GM18511 (cell line): ENCODE data around the gene PUSL1.

Experiments used
- ATAC-seq: cut with Tn5 transposase; IDR thresholded peaks from one replicate; pipeline ENCODE4 v1.9.1; 2021; ENCODE audit warnings: mild to moderate bottlenecking, moderate library complexity; ENCODE audit not compliant: unreplicated experiment

The PUSL1 gene

DNA sequence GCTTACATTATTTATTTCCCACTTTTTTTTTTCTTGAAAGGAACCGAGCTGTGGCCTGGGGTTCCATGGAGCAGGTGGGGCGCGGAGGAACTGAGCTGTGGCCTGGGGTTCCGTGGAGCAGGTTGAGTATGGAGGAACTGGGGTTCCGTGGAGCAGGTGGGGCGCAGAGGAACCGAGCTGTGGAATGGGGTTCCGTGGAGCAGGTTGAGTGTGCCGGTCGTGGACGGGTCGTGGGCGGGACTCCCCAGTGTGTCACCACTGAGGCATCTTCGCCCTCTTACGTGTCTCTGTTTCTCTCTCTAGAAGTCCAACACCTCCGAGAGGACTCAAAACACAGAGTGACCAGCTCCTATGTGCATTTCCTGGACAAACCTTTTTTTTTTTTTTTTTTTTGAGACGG is 29.4 kb upstream of the PUSL1 start:
- no peak for ATAC-seq

DNA sequence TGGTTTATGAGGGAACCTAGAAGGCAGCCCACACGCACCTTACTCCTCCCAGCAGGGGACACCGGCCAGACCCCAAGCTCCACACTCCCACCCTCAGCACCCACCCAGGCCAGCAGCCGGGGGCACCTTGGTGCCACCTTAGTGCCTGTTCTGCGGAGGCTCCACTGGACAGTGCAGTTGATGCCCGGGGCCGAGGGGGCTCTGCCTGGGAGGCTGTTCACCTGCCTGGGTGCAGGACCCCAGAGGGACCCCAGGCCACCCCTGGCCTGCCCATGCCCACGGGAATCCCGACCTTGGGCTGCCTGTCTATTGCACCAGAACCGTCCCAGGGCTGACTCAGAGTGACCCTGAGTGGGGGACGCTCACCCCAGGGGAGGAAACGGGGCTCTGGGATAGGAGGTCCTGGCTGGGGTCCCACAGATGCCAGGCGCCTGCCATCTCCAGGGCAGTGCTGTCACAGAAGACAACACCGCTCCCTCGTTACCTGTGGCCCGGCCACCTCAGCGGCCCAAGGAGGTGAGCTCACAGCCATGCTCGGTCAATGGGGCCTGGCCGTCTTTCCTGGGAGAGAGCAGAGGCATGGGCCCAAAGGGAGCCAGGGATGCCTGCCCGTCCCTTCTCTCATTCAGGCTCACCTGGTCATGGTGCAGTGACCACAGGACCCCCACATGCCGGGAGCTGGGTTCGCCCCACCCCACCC is 27.5 kb upstream of the PUSL1 start:
- ATAC-seq = no peak

DNA sequence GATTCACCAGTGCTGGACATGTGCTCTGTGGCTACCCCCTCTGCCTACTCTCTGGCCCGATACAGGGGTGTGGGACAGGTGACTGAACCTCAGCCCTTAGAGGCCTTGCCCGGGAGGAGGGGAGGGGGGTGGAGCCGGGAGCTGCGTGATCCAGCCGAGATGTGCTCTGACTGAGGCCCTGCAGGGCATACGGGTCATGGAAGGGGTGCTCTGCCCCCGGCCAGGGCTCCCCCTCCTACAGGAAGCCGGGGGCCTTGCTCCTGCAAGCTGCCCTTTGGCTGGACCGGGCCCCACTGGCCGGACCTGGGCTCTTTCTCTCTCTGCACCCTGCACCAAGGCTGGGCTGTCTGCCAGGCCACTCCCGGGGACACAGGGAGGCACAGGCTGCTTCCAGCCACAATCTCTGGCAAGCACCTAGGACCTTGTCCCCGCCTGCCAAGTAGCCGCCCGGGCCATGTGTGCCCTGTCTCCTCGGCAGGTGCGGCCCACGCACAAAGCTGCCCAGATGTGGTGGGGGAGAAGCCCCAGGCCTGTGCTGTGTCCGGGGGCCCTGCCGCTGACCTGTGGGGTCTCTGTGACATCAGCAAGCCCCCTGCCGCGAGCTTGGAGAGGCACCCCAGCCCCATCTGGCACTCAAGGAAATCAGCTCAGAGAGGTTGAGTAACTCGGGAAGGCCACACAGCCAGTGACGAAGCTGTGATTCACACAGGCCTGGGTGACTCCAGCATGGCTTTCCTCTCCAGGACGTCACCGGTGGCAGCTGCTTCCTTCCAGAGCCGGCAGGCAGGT is 26.7 kb upstream of the PUSL1 start:
- no peak for ATAC-seq

DNA sequence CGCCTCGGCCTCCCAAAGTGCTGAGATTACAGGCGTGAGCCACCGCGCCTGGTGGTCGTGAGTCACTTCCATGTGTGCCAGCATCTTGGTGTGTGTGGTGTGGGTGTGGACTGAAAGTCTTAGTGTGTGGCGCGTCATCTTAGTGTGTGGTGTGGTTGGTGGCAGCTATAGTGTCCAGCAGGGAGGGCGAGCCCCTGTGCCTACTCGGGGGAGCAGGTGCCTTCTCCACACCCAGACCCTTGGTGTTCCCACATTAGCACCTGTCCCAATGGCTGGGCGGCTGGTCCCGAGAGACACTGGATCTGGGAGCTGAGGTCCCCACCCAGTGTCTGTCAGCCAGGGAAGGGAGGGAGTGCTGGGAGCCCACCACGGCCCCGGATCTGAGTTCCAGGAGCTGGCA is 25.4 kb upstream of the PUSL1 start:
- no peak for ATAC-seq

DNA sequence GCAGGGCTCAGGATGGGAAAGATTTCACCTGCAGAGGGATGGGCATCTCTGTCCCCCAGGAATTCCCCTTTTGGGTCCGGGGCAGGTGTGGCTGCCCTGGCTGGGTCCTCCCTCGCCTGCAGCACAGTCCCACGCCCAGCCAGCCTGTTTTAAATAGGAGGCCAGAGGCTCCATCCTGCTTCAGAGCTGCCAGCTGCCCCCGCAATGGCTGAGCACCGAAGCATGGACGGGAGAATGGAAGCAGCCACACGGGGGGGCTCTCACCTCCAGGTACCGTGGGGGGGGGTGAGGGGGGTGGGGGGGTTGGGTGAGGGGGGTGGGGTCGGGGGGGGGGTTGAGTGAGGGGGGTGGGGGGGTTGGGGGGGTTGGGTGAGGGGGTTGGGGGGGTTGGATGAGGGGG is 24.6 kb upstream of the PUSL1 start:
- no peak for ATAC-seq

DNA sequence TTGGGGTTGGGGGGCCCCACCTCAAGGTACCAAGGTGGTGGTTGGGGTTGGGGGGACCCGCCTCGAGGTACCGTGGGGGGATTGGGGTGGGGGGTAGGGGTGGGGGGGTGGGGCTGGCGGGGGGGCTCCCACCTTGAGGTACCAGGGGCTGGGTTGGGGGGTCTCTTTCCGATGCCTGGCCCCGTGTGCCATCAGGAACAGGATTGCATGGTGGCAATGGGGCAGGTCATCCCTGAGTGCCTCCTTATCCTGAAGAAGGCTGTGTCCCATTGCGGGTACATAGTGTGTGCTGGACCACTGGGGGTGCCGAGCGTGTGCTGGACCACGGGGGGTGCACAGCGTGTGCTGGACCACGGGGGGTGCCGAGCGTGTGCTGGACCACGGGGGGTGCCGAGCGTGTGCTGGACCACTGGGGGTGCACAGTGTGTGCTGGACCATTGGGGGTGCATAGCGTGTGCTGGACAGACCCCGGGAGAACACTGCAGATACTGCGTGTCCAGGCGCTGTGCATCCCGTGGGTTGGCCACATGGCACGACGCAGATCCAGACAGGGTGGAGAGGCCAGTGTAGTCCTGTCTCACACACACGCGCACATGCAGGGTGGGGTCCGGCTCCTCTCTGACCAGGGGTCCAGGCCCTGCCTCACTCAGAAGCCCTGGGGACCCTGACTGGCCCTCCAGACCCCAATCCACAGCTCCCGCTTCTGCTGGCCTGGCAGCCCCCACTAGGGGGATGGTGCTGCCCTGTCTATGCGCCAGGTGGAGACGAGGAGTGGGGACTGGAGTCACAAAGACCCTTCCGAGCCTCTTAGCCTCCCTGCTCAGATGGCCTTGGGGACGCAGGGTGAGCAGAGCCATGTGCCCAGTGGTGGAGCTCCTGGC is 23.9 kb upstream of the PUSL1 start:
- ATAC-seq = no peak

DNA sequence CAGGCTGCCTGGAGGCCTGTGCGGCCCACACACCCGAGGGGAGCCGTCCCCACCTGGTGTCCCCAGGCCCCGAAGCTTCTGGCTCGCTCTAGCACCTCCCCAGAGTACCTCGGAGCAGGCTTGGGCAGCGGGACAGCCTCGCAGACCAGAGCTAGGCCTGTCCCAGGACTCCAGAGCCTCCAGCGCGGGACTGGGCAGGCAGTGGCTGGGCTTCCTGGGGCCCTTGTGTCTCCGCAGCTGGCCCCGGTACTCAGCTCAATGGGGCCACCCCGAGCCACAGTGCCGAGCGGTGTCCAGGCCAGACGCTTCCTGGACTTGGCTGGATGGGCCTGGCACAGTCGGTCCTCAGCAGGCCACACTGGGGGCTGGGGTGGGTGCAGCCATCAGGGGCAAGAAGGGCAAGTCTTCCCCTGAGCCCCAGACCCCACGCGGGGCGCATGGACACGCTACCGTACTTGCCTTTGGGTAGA is 23.3 kb upstream of the PUSL1 start:
- no peak for ATAC-seq

DNA sequence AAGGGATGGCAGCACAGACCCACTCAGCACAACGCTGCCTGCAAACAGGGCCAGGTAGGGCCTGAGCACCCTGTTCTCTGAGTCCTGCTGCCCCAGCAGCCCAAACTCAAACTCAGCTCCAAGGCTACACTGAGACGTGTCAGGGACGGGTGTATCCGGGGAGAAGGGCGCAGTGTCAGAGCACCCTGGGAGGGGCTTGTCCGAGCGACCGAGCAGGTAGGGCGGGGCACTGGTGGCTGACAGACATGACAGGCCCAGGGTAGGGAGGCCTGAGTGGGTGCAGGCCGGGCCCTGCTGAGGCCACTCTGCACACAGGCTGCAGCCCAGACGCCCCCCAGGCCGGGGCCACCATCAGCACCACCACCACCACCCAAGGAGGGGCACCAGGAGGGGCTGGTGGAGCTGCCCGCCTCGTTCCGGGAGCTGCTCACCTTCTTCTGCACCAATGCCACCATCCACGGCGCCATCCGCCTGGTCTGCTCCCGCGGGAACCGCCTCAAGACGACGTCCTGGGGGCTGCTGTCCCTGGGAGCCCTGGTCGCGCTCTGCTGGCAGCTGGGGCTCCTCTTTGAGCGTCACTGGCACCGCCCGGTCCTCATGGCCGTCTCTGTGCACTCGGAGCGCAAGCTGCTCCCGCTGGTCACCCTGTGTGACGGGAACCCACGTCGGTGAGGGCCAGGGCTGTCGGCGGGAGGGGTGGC is 22.6 kb upstream of the PUSL1 start:
- no peak for ATAC-seq

DNA sequence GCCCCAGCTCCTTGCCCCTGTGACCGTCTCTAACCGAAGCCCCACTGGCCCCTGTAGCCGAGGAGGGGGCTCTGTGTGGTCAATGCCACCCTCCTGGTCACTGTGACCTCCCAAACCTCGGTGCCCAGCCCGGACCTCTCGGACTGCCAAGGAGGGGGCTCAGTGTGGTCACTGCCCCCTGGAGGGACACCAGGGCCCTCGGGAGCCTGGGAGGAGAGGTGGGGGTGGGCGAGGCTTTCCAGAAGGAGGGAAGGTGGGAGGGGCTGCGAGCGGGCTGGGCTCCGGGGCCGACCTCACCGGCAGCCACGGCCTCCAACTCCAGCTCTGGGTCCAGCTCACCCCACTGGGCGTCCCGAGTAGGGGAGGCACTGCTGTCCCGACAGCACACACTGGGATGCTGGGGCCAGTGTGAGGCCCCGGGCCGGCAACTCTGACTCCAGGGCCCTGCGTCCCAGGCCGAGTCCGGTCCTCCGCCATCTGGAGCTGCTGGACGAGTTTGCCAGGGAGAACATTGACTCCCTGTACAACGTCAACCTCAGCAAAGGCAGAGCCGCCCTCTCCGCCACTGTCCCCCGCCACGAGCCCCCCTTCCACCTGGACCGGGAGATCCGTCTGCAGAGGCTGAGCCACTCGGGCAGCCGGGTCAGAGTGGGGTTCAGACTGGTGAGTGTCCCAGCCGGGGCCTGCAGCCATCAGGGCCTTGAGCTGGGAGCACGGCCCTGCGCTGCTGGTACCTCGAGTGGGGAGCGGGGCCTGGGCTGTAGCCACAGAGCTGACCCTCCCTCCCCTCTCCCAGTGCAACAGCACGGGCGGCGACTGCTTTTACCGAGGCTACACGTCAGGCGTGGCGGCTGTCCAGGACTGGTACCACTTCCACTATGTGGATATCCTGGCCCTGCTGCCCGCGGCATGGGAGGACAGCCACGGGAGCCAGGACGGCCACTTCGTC is 21.8 kb upstream of the PUSL1 start:
- no peak for ATAC-seq

DNA sequence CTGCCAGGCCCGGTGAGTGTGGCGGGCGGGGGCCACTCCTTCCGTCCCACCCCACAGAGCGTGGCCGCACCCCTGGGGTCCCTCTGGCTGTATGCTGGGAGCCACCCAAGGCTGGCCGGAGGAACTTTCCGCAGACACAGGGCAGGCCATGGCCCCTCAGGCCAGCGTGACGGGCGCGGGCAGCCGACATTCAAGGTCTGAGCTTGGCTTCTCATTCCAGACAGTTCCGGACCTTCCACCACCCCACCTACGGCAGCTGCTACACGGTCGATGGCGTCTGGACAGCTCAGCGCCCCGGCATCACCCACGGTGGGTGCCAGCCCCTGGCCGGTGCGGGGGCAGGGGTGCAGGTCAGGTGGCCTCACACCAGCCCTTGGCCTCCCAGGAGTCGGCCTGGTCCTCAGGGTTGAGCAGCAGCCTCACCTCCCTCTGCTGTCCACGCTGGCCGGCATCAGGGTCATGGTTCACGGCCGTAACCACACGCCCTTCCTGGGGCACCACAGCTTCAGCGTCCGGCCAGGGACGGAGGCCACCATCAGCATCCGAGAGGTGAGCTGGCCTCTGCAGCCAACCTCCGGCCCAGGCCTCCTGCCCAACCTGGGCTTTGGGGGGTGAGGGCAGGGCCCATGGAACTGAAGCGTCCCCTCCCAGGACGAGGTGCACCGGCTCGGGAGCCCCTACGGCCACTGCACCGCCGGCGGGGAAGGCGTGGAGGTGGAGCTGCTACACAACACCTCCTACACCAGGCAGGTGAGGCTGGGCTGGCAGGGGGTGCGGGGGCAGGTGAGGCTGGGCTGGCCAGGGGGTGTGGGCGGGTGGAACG is 20.9 kb upstream of the PUSL1 start:
- ATAC-seq = no peak

DNA sequence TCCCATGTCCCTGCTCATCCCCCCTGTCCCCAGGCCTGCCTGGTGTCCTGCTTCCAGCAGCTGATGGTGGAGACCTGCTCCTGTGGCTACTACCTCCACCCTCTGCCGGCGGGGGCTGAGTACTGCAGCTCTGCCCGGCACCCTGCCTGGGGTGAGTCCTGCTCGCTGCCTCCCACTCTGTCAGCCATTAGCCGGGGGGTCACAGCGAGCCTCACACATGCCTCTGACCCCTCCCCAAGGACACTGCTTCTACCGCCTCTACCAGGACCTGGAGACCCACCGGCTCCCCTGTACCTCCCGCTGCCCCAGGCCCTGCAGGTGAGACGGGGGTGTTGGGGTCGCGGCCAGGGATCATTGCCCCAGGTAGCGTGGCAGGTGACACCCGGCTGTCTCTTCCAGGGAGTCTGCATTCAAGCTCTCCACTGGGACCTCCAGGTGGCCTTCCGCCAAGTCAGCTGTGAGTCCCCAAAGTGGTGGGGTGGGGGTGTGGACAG is 18.1 kb upstream of the PUSL1 start:
- ATAC-seq = no peak

DNA sequence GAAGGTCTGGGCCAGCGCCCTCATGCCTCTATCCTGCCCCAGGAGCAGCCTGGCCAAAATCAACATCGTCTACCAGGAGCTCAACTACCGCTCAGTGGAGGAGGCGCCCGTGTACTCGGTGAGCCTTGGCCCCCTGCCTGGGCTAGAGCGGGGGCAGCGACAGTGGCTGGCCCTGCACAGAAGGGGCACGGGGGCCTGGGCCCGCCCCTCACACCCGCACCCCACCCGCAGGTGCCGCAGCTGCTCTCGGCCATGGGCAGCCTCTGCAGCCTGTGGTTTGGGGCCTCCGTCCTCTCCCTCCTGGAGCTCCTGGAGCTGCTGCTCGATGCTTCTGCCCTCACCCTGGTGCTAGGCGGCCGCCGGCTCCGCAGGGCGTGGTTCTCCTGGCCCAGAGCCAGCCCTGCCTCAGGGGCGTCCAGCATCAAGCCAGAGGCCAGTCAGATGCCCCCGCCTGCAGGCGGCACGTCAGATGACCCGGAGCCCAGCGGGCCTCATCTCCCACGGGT is 17.3 kb upstream of the PUSL1 start:
- ATAC-seq = no peak

DNA sequence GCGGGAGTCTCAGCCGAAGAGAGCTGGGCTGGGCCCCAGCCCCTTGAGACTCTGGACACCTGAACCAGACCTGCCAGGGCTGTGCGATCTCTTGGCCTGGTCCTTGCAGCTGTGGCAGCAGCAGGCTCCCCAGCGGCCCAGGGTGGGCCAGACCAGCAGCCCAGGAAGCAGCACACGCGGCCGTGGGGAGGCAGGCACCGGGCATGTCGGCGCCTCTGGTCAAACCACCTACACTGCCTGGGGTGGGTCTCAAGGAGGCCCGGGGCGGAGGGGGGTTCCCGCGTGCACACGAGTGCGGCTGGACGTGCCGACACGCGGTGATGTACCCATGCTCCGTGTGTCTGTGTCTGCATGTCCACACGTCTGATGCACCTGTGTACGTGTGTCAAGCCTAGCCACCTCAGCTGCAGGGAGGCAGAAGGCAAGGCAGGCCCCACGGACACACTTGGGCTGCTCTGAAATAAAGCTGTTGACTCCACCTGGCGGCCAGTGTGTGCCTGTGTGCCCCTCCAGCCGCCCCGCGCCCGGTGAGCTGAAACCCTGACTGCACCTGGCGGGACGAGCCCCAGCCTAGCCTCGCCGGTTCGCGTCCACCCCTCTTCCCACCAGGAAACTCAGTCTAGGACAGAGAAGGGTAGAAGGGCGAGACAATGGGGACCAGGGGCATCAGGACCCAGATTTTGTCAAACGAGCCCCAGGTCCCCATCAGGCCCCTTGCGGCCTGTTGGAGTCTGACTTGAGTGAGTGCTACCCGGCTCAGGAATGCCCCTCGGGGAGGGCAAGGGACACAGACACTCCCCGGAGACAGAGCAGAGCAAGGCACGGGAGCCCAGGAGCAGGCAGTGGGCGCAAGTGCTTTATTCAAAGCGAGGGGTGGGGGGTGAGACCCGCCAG is 16.6 kb upstream of the PUSL1 start:
- ATAC-seq = peak; percentile 56

DNA sequence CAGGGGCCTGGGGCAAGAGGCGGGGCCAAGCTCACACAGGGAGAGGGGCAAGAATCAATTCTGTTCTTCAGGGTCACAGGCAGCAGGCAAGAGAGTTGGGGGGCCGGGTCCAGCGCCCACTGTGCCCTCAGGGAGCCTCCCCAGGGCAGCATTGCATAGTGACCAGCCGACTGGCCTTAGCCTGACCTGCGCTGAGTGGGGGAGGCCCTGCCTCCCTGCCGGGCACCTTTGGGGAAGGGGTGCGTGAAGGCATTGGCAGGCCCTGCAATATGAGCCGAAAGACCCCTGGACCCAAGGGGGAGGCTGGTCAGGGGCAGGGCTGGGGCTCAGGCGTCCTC is 16.0 kb upstream of the PUSL1 start:
- no peak for ATAC-seq

DNA sequence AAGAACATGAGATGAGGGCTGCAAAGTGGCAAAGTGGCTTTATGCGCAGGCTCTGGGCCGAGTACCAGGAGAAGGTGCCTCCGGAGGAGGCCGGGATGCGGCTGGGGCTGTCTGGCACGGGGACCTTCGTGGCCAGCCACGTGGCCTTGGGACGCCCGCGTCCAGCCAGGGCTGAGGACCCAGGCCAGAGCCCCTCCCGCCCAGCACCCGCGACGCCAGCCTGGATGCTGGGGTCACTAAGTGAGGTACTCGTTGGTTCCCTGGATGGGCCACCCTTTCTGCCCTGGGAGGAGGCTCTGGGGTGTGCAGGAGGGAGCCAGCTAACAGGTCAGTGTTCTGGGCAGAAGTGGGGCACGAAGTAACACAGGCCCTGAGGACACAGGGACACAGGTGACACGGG is 15.5 kb upstream of the PUSL1 start:
- no peak for ATAC-seq

DNA sequence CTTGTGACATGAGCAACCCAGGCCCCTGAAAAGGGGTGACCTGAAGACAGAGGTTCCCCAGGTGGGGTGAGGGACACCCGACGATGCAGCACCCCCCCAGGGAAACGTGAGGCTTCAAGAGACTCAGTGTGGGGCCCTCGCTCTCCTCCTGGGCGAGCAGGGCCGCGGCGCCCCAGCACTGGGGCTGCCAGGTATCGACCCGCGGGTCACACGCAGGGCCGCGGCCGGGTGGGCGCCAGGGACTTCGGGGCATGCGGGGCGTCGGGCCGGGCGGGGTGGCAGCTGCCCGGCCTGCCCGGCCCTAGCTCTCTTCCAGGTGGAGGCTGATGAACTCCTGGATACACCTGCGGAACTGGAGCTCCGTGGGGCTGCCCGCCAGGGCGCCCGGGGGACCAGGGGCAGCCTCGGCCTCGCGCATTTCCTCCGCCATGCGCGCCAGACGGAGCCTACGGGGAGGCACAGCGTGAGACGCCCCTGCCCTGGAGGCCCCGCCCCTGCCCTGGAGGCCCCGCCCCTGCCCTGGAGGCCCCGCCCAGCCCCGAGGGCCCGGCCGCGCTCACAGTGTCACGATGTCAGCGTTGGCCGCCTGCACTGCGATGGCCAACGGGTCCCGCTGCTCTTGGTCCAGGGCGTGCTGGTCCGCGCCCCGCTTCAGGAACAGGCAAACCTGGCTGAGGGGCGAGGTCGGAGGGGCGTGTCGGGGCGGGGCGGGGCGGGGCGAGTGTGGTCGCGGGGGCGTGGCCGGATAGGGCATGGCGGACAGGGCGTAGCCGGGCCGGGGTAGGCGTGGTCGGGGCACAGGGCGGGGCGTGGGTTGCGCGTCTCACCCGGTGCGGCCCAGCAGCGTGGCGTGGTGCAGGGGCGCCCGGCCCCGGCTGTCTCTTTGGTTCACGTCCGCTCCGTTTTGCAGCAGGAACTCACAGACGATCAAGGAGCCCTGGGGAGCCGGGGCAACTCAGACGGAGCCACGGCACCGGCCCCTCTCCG is 14.8 kb upstream of the PUSL1 start:
- no peak for ATAC-seq
